GM10248 (cell line): ENCODE data around the gene HDDC3.

Experiments
- CTCF ChIA-PET: fragments of 300-600 bp; sonication (Branson Sonifier 250); formaldehyde crosslinking; extraction: SDS; loops from one replicate; lab custom pipeline; 2021; ENCODE audit warnings: antibody characterized with exemption; lab: Yijun Ruan, JAX
- POLR2A ChIA-PET: fragments of 350-650 bp; sonication (Branson Sonifier 250); formaldehyde crosslinking; extraction: SDS; loops from one replicate; lab custom pipeline; 2020; ENCODE audit warnings: antibody characterized with exemption; lab: Yijun Ruan, JAX
- DNase-seq: peaks from one replicate; pipeline ENCODE4 v3.0.0; 2012; ENCODE audit errors: extremely low spot score
- TF ChIP-seq, protein P1 (sequence below): IDR thresholded peaks from 2 replicates; pipeline ENCODE4 v1.5.1; 2012; ENCODE audit warnings: mild to moderate bottlenecking, low read depth; ENCODE audit errors: extremely low read depth, missing control alignments, control extremely low read depth

The HDDC3 gene

DNA sequence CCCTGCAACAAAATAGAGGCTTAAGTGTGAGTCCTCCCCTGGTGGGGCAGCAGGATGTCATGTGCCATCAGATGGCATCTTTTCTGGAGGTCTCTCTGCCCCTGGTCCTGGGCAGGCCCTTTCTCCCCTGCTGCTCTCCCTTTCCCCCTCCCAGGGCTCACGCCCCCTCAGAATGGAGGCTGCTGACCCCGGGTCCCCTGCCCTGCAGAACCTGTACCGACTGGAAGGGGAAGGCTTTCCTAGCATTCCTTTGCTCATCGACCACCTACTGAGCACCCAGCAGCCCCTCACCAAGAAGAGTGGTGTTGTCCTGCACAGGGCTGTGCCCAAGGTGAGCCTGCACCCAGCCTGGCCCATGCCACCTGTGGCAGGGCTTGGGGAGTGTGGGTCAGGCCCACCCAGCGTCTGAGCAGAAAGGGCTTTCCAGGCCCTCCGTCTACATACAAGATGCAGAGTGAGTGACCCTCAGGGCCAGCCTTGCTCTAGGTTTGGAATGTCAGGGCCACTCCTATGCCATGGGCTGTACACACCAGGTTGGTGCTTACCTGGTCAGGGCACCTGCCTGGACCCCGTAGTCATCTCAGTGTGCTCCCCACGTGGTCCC, 40.9 kb downstream of the HDDC3 start:
- ChIA-PET CTCF (interaction anchor here (1.4 kb wide), 1 partner anchor 10 kb away, joined by 3 read pairs; no protein-coding TSS in a partner anchor), POLR2A (no interaction called here)
- TF ChIP-seq, protein P1, sequence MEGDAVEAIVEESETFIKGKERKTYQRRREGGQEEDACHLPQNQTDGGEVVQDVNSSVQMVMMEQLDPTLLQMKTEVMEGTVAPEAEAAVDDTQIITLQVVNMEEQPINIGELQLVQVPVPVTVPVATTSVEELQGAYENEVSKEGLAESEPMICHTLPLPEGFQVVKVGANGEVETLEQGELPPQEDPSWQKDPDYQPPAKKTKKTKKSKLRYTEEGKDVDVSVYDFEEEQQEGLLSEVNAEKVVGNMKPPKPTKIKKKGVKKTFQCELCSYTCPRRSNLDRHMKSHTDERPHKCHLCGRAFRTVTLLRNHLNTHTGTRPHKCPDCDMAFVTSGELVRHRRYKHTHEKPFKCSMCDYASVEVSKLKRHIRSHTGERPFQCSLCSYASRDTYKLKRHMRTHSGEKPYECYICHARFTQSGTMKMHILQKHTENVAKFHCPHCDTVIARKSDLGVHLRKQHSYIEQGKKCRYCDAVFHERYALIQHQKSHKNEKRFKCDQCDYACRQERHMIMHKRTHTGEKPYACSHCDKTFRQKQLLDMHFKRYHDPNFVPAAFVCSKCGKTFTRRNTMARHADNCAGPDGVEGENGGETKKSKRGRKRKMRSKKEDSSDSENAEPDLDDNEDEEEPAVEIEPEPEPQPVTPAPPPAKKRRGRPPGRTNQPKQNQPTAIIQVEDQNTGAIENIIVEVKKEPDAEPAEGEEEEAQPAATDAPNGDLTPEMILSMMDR: no peak

DNA sequence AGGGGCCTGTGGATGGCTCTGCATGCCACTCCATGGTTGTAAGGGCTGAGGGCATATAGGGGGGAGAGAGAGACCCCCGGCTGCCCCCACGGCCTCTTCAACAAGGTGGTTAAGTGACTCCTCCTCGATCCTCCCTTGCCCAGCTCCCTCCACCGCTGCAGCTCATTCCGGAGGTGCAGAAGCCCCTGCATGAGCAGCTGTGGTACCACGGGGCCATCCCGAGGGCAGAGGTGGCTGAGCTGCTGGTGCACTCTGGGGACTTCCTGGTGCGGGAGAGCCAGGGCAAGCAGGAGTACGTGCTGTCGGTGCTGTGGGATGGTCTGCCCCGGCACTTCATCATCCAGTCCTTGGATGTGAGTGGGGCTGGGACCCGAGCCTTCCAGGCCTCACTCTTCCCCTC, 41.5 kb downstream of the HDDC3 start:
- DNase-seq: no peak
- POLR2A ChIA-PET: no interaction called here
- CTCF ChIA-PET: interaction anchor here (1.4 to 3.5 kb wide), 3 partner anchors 10 to 571 kb away, joined by 3 to 27 read pairs (median 9); partner anchors contain the start of genes HDDC3 and UNC45A
- TF ChIP-seq, protein P1: no peak

More for the DNA sequence above, 40.9 kb downstream of the HDDC3 start:
- no peak for DNase-seq

DNA sequence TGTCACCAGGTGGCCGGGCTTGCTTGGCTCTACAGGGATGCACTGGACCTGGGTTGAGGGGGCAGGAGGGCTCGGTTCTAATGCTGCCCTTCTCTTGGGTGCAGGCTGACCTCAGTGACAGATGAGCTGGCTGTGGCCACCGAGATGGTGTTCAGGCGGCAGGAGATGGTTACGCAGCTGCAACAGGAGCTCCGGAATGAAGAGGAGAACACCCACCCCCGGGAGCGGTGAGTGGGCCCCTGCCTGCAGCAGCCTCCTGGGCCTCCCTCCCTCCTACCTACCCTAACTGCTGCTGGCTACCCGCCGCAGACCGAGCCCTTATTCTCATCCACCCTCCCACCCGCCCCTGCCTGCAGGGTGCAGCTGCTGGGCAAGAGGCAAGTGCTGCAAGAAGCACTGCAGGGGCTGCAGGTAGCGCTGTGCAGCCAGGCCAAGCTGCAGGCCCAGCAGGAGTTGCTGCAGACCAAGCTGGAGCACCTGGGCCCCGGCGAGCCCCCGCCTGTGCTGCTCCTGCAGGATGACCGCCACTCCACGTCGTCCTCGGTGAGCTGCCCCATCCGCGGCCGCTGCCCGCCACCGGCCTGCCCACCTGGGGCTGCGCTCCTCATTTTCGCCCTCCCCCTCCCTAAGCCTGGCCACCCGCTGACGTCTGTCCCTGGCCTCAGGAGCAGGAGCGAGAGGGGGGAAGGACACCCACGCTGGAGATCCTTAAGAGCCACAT, 42.5 kb downstream of the HDDC3 start:
- TF ChIP-seq, protein P1: no peak
- DNase-seq: no peak
- ChIA-PET CTCF (interaction anchor here (0.9 to 3.5 kb wide), 5 partner anchors 11 to 588 kb away, joined by 3 to 27 read pairs (median 4); partner anchors contain the start of genes HDDC3 and UNC45A), POLR2A (interaction anchor here (0.5 kb wide), 1 partner anchor 295 kb away, joined by 4 read pairs; no protein-coding TSS in a partner anchor)

DNA sequence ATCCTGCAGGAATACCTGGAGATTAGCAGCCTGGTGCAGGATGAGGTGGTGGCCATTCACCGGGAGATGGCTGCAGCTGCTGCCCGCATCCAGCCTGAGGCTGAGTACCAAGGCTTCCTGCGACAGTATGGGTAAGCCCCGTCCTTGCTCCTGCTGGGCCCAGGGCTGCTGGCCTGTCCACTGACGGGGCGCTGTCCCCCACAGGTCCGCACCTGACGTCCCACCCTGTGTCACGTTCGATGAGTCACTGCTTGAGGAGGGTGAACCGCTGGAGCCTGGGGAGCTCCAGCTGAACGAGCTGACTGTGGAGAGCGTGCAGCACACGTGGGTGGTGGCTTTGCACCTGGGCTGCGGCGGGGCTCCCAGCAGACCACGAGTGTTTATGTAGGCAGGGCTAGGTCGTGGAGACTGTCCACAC, 43.0 kb downstream of the HDDC3 start:
- CTCF ChIA-PET: interaction anchor here (0.9 to 3.5 kb wide), 6 partner anchors 44 to 588 kb away, joined by 3 to 27 read pairs (median 4); partner anchors contain the start of genes HDDC3 and UNC45A
- TF ChIP-seq, protein P1: no peak
- DNase-seq: no peak
- POLR2A ChIA-PET: interaction anchor here (0.5 kb wide), 1 partner anchor 294 kb away, joined by 4 read pairs; no protein-coding TSS in a partner anchor

DNA sequence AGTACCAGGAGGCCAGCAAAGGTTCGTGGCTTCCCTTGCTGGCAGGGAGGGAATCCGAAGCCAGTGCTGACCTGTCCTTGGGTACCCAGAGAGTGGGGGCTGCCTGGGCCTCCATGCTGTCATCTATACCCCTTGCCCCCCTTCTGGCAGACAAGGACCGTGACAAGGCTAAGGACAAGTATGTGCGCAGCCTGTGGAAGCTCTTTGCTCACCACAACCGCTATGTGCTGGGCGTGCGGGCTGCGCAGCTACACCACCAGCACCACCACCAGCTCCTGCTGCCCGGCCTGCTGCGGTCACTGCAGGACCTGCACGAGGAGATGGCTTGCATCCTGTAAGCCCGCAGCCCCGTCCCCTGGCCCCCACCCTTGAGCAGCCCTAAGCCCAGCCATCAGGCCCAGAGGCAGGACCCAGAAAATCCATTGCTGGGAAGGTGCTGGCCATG, 45.3 kb downstream of the HDDC3 start:
- CTCF ChIA-PET: interaction anchor here (0.9 to 4.5 kb wide), 28 partner anchors 9 to 594 kb away, joined by 3 to 73 read pairs (median 8); partner anchors contain the start of genes BLM, FURIN, HDDC3 and MAN2A2

DNA sequence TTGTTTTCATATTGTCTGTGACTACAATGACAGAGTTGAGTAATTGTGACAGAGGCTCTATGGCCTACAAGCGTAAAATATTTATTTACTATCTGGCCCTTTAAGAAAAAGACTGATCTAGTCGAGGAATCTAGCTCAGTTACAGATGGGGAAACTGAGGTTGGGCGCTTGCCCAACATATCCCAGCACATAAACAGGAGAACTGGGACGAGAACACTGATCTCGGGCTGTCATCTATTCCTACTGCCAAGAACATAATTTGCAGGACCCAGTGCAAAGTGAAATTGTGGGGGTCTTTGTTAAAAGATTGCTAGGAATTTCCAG, 46.1 kb downstream of the HDDC3 start:
- TF ChIP-seq, protein P1: no peak
- CTCF ChIA-PET: interaction anchor here (0.7 to 4.5 kb wide), 77 partner anchors 8 to 593 kb away, joined by 3 to 73 read pairs (median 5); partner anchors contain the start of genes BLM, FURIN, HDDC3 and MAN2A2
- no peak for DNase-seq
- POLR2A ChIA-PET: no interaction called here

More for the DNA sequence above, 45.3 kb downstream of the HDDC3 start:
- TF ChIP-seq, protein P1: no peak
- POLR2A ChIA-PET: no interaction called here
- no peak for DNase-seq
